ENCODE results near the gene SHROOM3. TPM values are rescaled to one million over a fixed set of nuclear protein-coding genes. Genes with fewer than 3 reads are reported as not detected.
A peak's percentile ranks its signal among the peaks of the same experiment; 100 is the strongest.
"Not testable (repeated sequence)": the region's sequence is repeated elsewhere in the genome, so short reads cannot be mapped to it uniquely, and the experiment has no call there.

Gene SHROOM3
- 22.8 and 23.0 TPM in 2 replicates for total RNA-seq (2014; rRNA removed; shearing (Covaris generic))

DNA sequence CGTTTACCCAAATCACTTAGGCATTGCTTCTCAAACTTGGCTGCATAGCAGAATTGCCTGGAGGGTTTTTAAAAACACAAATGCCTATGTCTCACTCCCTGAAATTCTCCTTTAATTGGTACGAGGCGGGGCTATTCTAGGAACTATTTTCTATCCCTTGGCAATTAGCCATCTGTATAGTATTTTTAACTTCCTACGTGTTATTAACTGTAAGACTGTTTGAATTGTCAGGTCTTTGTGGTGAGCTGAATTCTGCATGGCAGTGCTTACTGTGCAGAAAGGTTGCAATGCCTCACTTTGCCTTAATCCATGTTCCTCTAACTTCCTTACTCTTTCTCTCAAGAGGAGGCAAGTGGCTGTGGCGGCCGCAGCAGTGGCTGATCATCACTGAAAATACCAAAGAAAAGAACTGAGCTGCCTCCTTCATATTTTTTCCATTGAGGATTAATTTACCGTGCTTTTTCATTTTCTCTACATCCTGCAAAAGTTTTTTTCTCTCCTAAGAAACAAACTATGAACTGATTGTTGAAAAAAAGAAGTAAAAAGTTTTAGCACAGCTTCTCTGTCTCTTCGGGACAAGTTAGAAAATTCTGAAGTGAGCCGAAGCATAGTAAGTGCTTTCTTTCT lies at the start of gene SHROOM3:
TSS of gene SHROOM3 (plus strand) at position 329 of the 627 bp plus-strand sequence. CDS start 824 bp downstream, outside the sequence.
- no peak within 1 kb of the TSS for H3K4me3 ChIP-seq
- no peaks in the 10 kb centered on the region for H3K9me3 ChIP-seq (replicated peaks)
- no peak within 1 kb of the TSS for H3K27ac ChIP-seq
- no peaks in the 10 kb centered on the region for H3K36me3 ChIP-seq
- H3K4me1 ChIP-seq = no peaks in the 10 kb centered on the region
- no peaks in the 10 kb centered on the region for H3K27me3 ChIP-seq
- no peak for DNase-seq

DNA sequence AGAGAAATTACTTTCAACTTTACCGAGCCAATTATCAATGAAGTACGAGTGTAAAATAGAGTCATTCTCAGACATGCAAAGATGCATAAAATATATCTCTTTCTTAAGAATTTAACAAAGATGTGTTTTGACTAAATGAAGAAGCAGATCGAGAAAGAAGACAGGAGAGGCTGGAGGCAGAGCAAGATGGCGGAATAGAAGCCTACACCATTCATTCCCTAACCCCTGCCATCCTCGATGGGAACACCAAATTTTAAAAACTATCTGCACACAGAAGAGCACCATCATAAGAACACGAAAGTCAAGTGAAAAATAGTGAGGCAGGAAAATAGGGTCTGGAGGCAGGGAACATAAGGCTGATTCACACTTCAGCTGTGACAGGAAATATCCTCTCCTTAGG lies 49.1 kb upstream of the SHROOM3 start:
- Histone ChIP-seq H3K27ac (no peak overlapping the region), H3K4me3 (no peak overlapping the region), H3K4me1 (no peaks in the 10 kb centered on the region), H3K27me3 (peaks cover 3% of the 10 kb centered on the region; the same call in 1 of the 2 replicates), H3K36me3 (no peaks in the 10 kb centered on the region), H3K9me3 (replicated peaks) (no peaks in the 10 kb centered on the region; the same call in 1 of the 2 replicates)
- no peak for DNase-seq

- Histone ChIP-seq H3K4me3 (no peak overlapping the region), H3K36me3 (no peaks in the 10 kb centered on the region), H3K9me3 (replicated peaks) (no peaks in the 10 kb centered on the region; the same call in 1 of the 2 replicates), H3K27ac (no peak overlapping the region), H3K27me3 (peaks cover 3% of the 10 kb centered on the region; the same call in 1 of the 2 replicates), H3K4me1 (no peaks in the 10 kb centered on the region)
- no peak for DNase-seq
These were observed 48.3 kb upstream of the SHROOM3 start for GRCh38 chr4:76386566-76387305.

GRCh38 chr4:76388160-76388908 lies 46.7 kb upstream of the SHROOM3 start:
- Histone ChIP-seq H3K9me3 (replicated peaks) (no peaks in the 10 kb centered on the region; the same call in 1 of the 2 replicates), H3K27me3 (peaks cover 3% of the 10 kb centered on the region; the same call in 1 of the 2 replicates), H3K4me3 (no peak overlapping the region), H3K27ac (no peak overlapping the region), H3K36me3 (no peaks in the 10 kb centered on the region), H3K4me1 (no peaks in the 10 kb centered on the region)
- DNase-seq = peak in 1 of 2 experiments; percentile 9

GRCh38 chr4:76401654-76402053 lies 33.4 kb upstream of the SHROOM3 start:
- DNase-seq = no peak
- no peak overlapping the region for H3K4me3 ChIP-seq
- H3K27ac ChIP-seq = no peak overlapping the region
- H3K27me3 ChIP-seq = no peaks in the 10 kb centered on the region
- no peaks in the 10 kb centered on the region for H3K9me3 ChIP-seq (replicated peaks)
- no peaks in the 10 kb centered on the region for H3K4me1 ChIP-seq
- H3K36me3 ChIP-seq = no peaks in the 10 kb centered on the region

DNA sequence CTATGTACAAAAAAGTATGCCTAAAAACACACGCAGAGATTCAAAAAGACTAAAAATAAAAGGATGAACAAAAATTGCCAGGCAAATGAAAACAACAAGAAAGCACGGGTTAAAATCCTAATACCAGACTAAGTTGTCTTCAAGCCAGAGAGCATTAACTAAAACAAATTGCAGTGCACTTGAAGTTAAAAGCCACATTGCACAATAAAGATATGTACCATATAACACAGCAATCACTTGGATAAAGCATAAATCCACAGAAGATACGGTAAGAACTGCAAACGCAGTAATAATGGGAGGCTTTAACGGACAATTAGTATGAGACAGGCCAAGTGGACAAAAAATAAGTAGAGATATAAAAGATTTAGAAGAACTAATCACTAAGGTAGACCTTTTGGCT lies 28.9 kb upstream of the SHROOM3 start:
- H3K36me3 ChIP-seq = no peaks in the 10 kb centered on the region

DNA sequence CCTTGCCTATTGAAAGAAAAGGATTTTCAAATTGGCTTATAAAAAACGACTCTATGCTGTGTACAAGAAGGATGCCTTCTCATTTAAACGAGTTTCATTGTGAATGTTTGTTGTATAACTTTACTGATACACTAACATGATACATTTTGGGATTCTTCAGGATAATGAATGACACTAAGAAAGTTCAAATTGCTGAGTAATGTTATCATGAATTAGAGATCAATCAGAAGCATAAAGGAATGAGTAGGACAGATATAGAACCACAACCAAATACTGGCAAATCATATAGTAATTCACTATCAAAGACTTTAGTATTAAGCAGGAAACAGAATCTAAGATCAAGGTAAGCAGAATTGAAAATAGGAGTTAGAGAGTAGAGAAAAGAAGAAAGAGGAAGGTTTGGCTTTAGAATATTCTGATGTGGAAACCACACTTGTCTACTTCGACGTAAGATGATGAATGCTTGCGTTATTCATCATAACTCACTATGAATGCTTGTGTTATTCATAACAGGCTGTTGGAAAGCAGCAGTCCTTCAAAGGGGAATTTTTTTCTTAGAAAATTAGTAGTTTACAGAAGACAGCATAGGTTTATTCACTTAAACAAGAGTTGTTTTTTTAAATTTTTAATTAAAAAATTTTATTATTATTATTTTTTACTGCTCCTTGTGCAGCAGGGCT lies 27.4 kb upstream of the SHROOM3 start:
- Histone ChIP-seq H3K27me3 (no peaks in the 10 kb centered on the region), H3K4me3 (no peak overlapping the region), H3K36me3 (no peaks in the 10 kb centered on the region), H3K27ac (no peak overlapping the region), H3K9me3 (replicated peaks) (peaks cover 6% of the 10 kb centered on the region; the same call in 1 of the 2 replicates), H3K4me1 (peaks cover 4% of the 10 kb centered on the region; the same call in 1 of the 2 replicates)
- no peak for DNase-seq

More for the DNA sequence above, 28.9 kb upstream of the SHROOM3 start:
- peaks cover 6% of the 10 kb centered on the region; the same call in 1 of the 2 replicates for H3K9me3 ChIP-seq (replicated peaks)
- H3K27me3 ChIP-seq = no peaks in the 10 kb centered on the region
- peaks cover 4% of the 10 kb centered on the region; the same call in 1 of the 2 replicates for H3K4me1 ChIP-seq
- H3K27ac ChIP-seq = no peak overlapping the region
- H3K4me3 ChIP-seq = no peak overlapping the region
- DNase-seq = no peak

- peaks cover 6% of the 10 kb centered on the region; the same call in 1 of the 2 replicates for H3K9me3 ChIP-seq (replicated peaks)
- H3K27me3 ChIP-seq = no peaks in the 10 kb centered on the region
- no peak overlapping the region for H3K27ac ChIP-seq
- DNase-seq = no peak
- H3K36me3 ChIP-seq = no peaks in the 10 kb centered on the region
- peaks cover 4% of the 10 kb centered on the region; the same call in 1 of the 2 replicates for H3K4me1 ChIP-seq
- H3K4me3 ChIP-seq = no peak overlapping the region
These were observed 24.4 kb upstream of the SHROOM3 start for GRCh38 chr4:76410636-76411035.

GRCh38 chr4:76420188-76420761 lies 14.8 kb upstream of the SHROOM3 start:
- no peak overlapping the region for H3K4me3 ChIP-seq
- peaks cover 7% of the 10 kb centered on the region; the same call in 1 of the 2 replicates for H3K9me3 ChIP-seq (replicated peaks)
- H3K27ac ChIP-seq = no peak overlapping the region
- peaks cover 3% of the 10 kb centered on the region; the same call in 1 of the 2 replicates for H3K36me3 ChIP-seq
- H3K27me3 ChIP-seq = peaks cover 3% of the 10 kb centered on the region; the same call in 1 of the 2 replicates
- no peaks in the 10 kb centered on the region for H3K4me1 ChIP-seq
- no peak for DNase-seq

- peaks cover 3% of the 10 kb centered on the region; the same call in 1 of the 2 replicates for H3K27me3 ChIP-seq
- no peak within 1 kb of the TSS for H3K4me3 ChIP-seq
- no peak within 1 kb of the TSS for H3K27ac ChIP-seq
- H3K9me3 ChIP-seq (replicated peaks) = peaks cover 7% of the 10 kb centered on the region; the same call in 1 of the 2 replicates
- peaks cover 3% of the 10 kb centered on the region; the same call in 1 of the 2 replicates for H3K36me3 ChIP-seq
- H3K4me1 ChIP-seq = no peaks in the 10 kb centered on the region
- DNase-seq = no peak
These were observed 14.1 kb upstream of the SHROOM3 start, which contains the start of gene CCDC158 for GRCh38 chr4:76420762-76421581. Gene CCDC158, minus strand, starts transcription at chr4:76421141. Its CDS starts 17,934 bp downstream, at chr4:76403207.

GRCh38 chr4:76423159-76423558 lies 11.9 kb upstream of the SHROOM3 start:
- H3K27me3 ChIP-seq; H3K4me3 ChIP-seq; H3K9me3 ChIP-seq (replicated peaks); DNase-seq; H3K27ac ChIP-seq; H3K4me1 ChIP-seq; H3K36me3 ChIP-seq: not testable (repeated sequence)

DNA sequence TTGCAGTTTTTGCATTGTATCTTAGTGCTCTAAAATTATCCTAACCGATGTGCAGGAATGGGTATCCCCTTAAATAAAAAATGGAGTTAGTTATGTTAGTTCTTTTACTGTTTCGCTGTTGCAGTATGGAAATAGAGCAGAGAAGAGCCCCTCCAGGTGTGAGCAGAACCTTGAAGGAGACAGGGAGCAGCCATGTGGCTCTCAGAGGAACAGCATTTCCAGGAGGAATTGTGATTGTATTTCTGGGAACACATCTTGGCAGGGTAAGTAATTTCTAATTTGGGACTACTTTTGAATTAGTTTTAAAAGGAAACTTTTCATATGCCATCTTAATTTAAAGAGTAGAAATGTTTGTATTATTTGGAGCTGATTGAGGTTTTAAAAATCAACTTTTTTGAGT lies 8.8 kb upstream of the SHROOM3 start:
- H3K27ac ChIP-seq = no peak overlapping the region
- peak in 1 of 2 experiments; percentile 30 for DNase-seq
- peaks cover 3% of the 10 kb centered on the region; the same call in 1 of the 2 replicates for H3K27me3 ChIP-seq

DNA sequence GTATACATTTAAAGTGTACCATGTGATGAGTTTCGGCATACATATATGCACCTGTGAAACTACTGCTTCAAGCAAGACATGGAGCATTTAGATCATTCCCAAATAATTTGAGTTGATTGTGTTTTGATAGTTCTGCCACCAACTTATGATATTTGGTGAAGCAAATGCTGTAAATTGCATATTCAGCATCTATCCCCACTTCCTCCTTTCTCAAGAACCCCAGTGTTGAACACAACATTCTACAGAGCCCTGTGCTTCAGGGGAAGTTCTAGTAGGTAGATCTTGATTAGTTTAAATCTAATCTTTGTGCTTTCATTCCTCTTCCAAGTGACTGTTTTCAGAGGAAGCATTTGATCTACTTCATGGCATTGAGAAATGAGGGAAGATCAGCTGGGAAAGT lies 5.4 kb upstream of the SHROOM3 start:
- Histone ChIP-seq H3K4me1 (no peaks in the 10 kb centered on the region), H3K27me3 (no peaks in the 10 kb centered on the region), H3K36me3 (no peaks in the 10 kb centered on the region), H3K9me3 (replicated peaks) (no peaks in the 10 kb centered on the region), H3K4me3 (no peak overlapping the region), H3K27ac (no peak overlapping the region)
- DNase-seq = no peak

More for the DNA sequence above, 8.8 kb upstream of the SHROOM3 start:
- Histone ChIP-seq H3K36me3 (peaks cover 3% of the 10 kb centered on the region; the same call in 1 of the 2 replicates), H3K9me3 (replicated peaks) (peaks cover 7% of the 10 kb centered on the region; the same call in 1 of the 2 replicates), H3K4me3 (no peak overlapping the region), H3K4me1 (no peaks in the 10 kb centered on the region)
